ENCODE results near the gene BMP7. TPM values are rescaled to one million over a fixed set of nuclear protein-coding genes. Genes with fewer than 3 reads are reported as not detected.

BMP7 gene
- total RNA-seq, 4 donors from 2014 or later: 19.2 to 39.2 (median 28.2) TPM

GRCh38 chr20:57173986-57174385 is 92.5 kb downstream of the BMP7 start:
- no peak for DNase-seq (ENCODE audit: low spot score in 2 of 2)
- Histone ChIP-seq H3K27me3 (no peaks in the 10 kb centered on the region), H3K27ac (no peak overlapping the region), H3K4me1 (peaks cover 3% of the 10 kb centered on the region), H3K36me3 (peaks cover 3% of the 10 kb centered on the region), H3K4me3 (no peak overlapping the region), H3K9me3 (no peaks in the 10 kb centered on the region)
- WGBS: 97% methylated on average over 3 of the region's 5 CpGs
- TF ChIP-seq POLR2AphosphoS5 (IDR thresholded peaks at IDR 0.05) (no peak), CTCF (IDR thresholded peaks at IDR 0.05) (no peak), EP300 (IDR thresholded peaks at IDR 0.05) (no peak), POLR2A (IDR thresholded peaks at IDR 0.05) (no peak)

GRCh38 chr20:57173041-57173440 is 93.4 kb downstream of the BMP7 start:
- no peak overlapping the region for H3K27ac ChIP-seq
- no peaks in the 10 kb centered on the region for H3K9me3 ChIP-seq
- peaks cover 3% of the 10 kb centered on the region for H3K36me3 ChIP-seq
- no peaks in the 10 kb centered on the region for H3K27me3 ChIP-seq
- no peak for DNase-seq (ENCODE audit: low spot score in 2 of 2)
- no peaks in the 10 kb centered on the region for H3K4me1 ChIP-seq
- TF ChIP-seq CTCF (IDR thresholded peaks at IDR 0.05): no peak
- no peak for TF ChIP-seq POLR2A (IDR thresholded peaks at IDR 0.05)
- no peak for TF ChIP-seq EP300 (IDR thresholded peaks at IDR 0.05)
- TF ChIP-seq POLR2AphosphoS5 (IDR thresholded peaks at IDR 0.05): no peak
- 98% methylated on average over 4 of the region's 15 CpGs for WGBS
- no peak overlapping the region for H3K4me3 ChIP-seq

GRCh38 chr20:57170343-57170742 is 96.1 kb downstream of the BMP7 start:
- WGBS: 62% methylated on average over 14 of the region's 14 CpGs
- H3K36me3 ChIP-seq: peaks cover 3% of the 10 kb centered on the region

GRCh38 chr20:57169162-57169561 is 97.3 kb downstream of the BMP7 start:
- WGBS: 77% methylated on average over 7 of the region's 7 CpGs
- H3K9me3 ChIP-seq: no peaks in the 10 kb centered on the region
- peaks cover 3% of the 10 kb centered on the region for H3K36me3 ChIP-seq
- H3K27me3 ChIP-seq: no peaks in the 10 kb centered on the region
- DNase-seq (ENCODE audit: low spot score in 2 of 2): no peak
- no peak overlapping the region for H3K4me3 ChIP-seq
- no peak overlapping the region for H3K27ac ChIP-seq
- no peak for TF ChIP-seq POLR2A (IDR thresholded peaks at IDR 0.05)
- no peak for TF ChIP-seq POLR2AphosphoS5 (IDR thresholded peaks at IDR 0.05)
- TF ChIP-seq CTCF (IDR thresholded peaks at IDR 0.05): no peak
- TF ChIP-seq EP300 (IDR thresholded peaks at IDR 0.05): no peak
- no peaks in the 10 kb centered on the region for H3K4me1 ChIP-seq

More at GRCh38 chr20:57170343-57170742, 96.1 kb downstream of the BMP7 start:
- DNase-seq (ENCODE audit: low spot score in 2 of 2): no peak
- Histone ChIP-seq H3K4me3 (no peak overlapping the region), H3K27me3 (no peaks in the 10 kb centered on the region), H3K9me3 (no peaks in the 10 kb centered on the region), H3K4me1 (no peaks in the 10 kb centered on the region), H3K27ac (no peak overlapping the region)
- TF ChIP-seq POLR2AphosphoS5 (IDR thresholded peaks at IDR 0.05): no peak
- no peak for TF ChIP-seq EP300 (IDR thresholded peaks at IDR 0.05)
- TF ChIP-seq POLR2A (IDR thresholded peaks at IDR 0.05): no peak
- no peak for TF ChIP-seq CTCF (IDR thresholded peaks at IDR 0.05)

GRCh38 chr20:57167971-57168701 is 98.3 kb downstream of the BMP7 start:
- Histone ChIP-seq H3K9me3 (no peaks in the 10 kb centered on the region), H3K4me3 (no peak overlapping the region), H3K4me1 (no peaks in the 10 kb centered on the region), H3K27ac (no peak overlapping the region), H3K27me3 (no peaks in the 10 kb centered on the region), H3K36me3 (peaks cover 3% of the 10 kb centered on the region)
- 65% methylated on average over 24 of the region's 26 CpGs for WGBS
- TF ChIP-seq POLR2AphosphoS5 (IDR thresholded peaks at IDR 0.05) (no peak), POLR2A (IDR thresholded peaks at IDR 0.05) (no peak), EP300 (IDR thresholded peaks at IDR 0.05) (no peak), CTCF (IDR thresholded peaks at IDR 0.05) (no peak)
- no peak for DNase-seq (ENCODE audit: low spot score in 2 of 2)
